Measurements from ENCODE around the gene C11orf52. TPM values are rescaled to one million over a fixed set of nuclear protein-coding genes. Genes with fewer than 3 reads are reported as not detected.
A peak's percentile ranks its signal among the peaks of the same experiment; 100 is the strongest.

The C11orf52 gene
- total and polyA plus RNA-seq, 4 donors, result 4.2 to 10.9 (median 7.4) TPM

DNA sequence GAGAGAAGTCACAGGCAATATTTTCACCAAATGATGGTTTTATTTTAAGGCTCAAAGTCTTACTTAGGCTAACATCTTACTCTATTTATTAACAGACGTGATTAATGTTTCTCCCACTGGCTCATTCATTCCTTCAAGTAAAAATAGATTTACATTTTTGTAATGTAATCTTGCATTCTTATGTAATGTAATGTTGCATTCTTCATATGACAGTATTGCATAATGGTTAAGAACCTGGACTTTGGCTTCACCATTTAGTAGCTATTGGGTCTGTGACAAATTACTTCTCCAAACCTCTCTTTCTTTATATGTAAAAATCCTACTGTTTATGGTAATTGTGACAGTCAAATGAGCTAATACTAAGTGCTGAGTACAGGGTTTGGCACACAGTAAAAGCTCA lies 15.2 kb downstream of the C11orf52 start:
- no peaks in the 10 kb centered on the region for H3K9me3 ChIP-seq (ENCODE audit: control insufficient read depth in 4 of 4, low read length in 3 of 4)
- DNase-seq (ENCODE audit: low spot score), result no peak
- H3K27me3 ChIP-seq (ENCODE audit: control insufficient read depth in 4 of 4, insufficient read depth in 4 of 4, low read length in 3 of 4), result no peaks in the 10 kb centered on the region
- H3K36me3 ChIP-seq (ENCODE audit: control insufficient read depth in 4 of 4, insufficient read depth in 3 of 4, low read depth in 1 of 4, low read length in 3 of 4), result no peaks in the 10 kb centered on the region
- no peak overlapping the region for H3K4me3 ChIP-seq (ENCODE audit: low read depth in 1 of 3, low read length in 3 of 3)
- H3K4me1 ChIP-seq (ENCODE audit: control insufficient read depth in 4 of 4, insufficient read depth in 4 of 4, low read length in 3 of 4), result peaks cover 9 to 48% (median 36%) of the 10 kb centered on the region in 4 donors
- TF ChIP-seq RXRA (IDR thresholded peaks at IDR 0.05) (peak; percentile 6 to 27), EGR1 (IDR thresholded peaks at IDR 0.05; ENCODE audit: low read depth in 2 of 2) (no peak), YY1 (IDR thresholded peaks at IDR 0.05) (peak; percentile 14), HNF4A (conservative IDR thresholded peaks at IDR 0.05) (peak; percentile 80 to 82), FOXA2 (IDR thresholded peaks at IDR 0.05) (no peak), HNF4G (IDR thresholded peaks at IDR 0.05) (peak; percentile 19), SP1 (IDR thresholded peaks at IDR 0.05) (peak; percentile 45)
- peak overlapping the region; percentile 64 to 85 for H3K27ac ChIP-seq (ENCODE audit: low read depth in 1 of 2, low read length in 2 of 2)
- 29% methylated on average over 1 of the region's 1 CpG for WGBS
- peak overlapping the region in 1 of 2 donors; percentile 32 for H3K9ac ChIP-seq (ENCODE audit: low read depth in 1 of 2, low read length in 2 of 2)

DNA sequence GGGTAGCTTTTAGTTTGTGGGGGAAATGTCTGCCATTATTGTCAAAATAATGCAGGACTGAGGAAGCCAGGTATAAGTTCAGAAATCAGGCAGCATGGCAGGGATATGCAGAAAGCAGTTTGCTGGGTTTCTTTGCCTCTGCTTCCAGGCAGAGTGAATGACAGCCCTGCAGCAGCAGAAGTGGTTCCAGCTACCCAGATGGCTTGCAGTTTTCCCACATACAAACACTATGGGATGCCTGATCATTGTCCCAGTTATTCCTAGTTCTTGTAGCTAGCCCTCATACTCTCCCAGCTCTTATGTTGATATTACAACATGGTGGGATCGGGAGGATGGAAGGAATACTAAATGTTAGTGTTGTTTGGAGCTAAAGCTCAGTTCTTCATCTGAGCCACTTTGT lies 15.6 kb downstream of the C11orf52 start:
- TF ChIP-seq NR2F2 (IDR thresholded peaks at IDR 0.05), result no peak
- WGBS, result 91% methylated on average over 1 of the region's 1 CpG
- H3K36me3 ChIP-seq (ENCODE audit: control insufficient read depth in 4 of 4, insufficient read depth in 3 of 4, low read depth in 1 of 4, low read length in 3 of 4), result no peaks in the 10 kb centered on the region
- H3K4me1 ChIP-seq (ENCODE audit: control insufficient read depth in 4 of 4, insufficient read depth in 4 of 4, low read length in 3 of 4), result peaks cover 10 to 52% (median 36%) of the 10 kb centered on the region in 4 donors
- H3K9ac ChIP-seq (ENCODE audit: low read depth in 1 of 2, low read length in 2 of 2), result peak overlapping the region in 1 of 2 donors; percentile 32
- H3K27me3 ChIP-seq (ENCODE audit: control insufficient read depth in 4 of 4, insufficient read depth in 4 of 4, low read length in 3 of 4), result no peaks in the 10 kb centered on the region
- H3K4me3 ChIP-seq (ENCODE audit: low read depth in 1 of 3, low read length in 3 of 3), result no peak overlapping the region
- no peak for DNase-seq (ENCODE audit: low spot score)
- peak overlapping the region; percentile 64 to 85 for H3K27ac ChIP-seq (ENCODE audit: low read depth in 1 of 2, low read length in 2 of 2)
- H3K9me3 ChIP-seq (ENCODE audit: control insufficient read depth in 4 of 4, low read length in 3 of 4), result no peaks in the 10 kb centered on the region

DNA sequence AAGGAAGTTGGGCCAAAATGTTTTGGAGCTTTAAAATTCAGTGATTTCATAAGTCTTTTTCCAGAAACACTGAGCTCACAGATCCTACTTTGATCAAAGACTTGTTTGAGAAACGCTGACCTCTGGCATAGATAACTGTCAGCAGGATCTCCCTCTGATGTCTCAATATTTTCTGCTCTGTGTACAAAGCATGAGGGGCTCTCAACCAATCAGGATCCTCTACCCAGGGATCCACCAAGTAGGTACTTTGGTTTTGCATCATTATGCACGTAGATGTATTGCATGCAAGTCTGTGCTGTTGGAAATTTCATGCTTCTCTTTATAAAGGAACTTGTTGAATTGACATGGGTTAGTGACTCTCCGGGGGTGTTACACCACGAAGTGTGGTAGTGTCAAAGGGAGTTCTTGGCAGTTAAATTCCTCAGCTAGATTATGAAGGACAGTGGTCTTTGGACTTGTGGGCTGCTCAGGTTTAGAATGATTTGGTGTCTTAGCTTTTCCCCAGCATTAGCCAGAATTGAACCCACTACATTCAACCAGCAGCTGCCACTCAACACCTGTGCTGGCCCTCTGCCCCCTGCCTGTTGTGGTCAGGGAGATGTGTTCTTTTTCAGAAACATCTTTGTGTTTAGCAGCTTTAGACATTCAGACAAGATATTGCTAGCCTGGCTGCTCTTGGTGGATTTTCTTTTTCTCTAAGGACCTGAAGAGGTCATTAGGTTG lies 16.8 kb downstream of the C11orf52 start:
- TF ChIP-seq EGR1 (IDR thresholded peaks at IDR 0.05; ENCODE audit: low read depth in 2 of 2) (peak in 1 of 2 donors; percentile 21), FOXA1 (IDR thresholded peaks at IDR 0.05) (peak; percentile 61), NR2F2 (IDR thresholded peaks at IDR 0.05) (no peak), HNF4A (conservative IDR thresholded peaks at IDR 0.05) (peak; percentile 73 to 79), HNF4G (IDR thresholded peaks at IDR 0.05) (no peak), FOXA2 (IDR thresholded peaks at IDR 0.05) (peak; percentile 90), GABPA (IDR thresholded peaks at IDR 0.05 in 1 of 2, conservative IDR thresholded peaks at IDR 0.05 in 1 of 2) (peak in 1 of 2 donors; percentile 54), YY1 (IDR thresholded peaks at IDR 0.05) (peak; percentile 61), TAF1 (conservative IDR thresholded peaks at IDR 0.05) (no peak), RXRA (IDR thresholded peaks at IDR 0.05) (peak; percentile 91 to 95), RAD21 (IDR thresholded peaks at IDR 0.05) (peak; percentile 21 to 39), SP1 (IDR thresholded peaks at IDR 0.05) (peak; percentile 96), JUND (IDR thresholded peaks at IDR 0.05) (peak; percentile 50 to 62)
- TF ChIP-seq, protein P1, sequence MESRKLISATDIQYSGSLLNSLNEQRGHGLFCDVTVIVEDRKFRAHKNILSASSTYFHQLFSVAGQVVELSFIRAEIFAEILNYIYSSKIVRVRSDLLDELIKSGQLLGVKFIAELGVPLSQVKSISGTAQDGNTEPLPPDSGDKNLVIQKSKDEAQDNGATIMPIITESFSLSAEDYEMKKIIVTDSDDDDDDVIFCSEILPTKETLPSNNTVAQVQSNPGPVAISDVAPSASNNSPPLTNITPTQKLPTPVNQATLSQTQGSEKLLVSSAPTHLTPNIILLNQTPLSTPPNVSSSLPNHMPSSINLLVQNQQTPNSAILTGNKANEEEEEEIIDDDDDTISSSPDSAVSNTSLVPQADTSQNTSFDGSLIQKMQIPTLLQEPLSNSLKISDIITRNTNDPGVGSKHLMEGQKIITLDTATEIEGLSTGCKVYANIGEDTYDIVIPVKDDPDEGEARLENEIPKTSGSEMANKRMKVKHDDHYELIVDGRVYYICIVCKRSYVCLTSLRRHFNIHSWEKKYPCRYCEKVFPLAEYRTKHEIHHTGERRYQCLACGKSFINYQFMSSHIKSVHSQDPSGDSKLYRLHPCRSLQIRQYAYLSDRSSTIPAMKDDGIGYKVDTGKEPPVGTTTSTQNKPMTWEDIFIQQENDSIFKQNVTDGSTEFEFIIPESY (IDR thresholded peaks at IDR 0.05), result peak; percentile 65
- TF ChIP-seq, protein P2, sequence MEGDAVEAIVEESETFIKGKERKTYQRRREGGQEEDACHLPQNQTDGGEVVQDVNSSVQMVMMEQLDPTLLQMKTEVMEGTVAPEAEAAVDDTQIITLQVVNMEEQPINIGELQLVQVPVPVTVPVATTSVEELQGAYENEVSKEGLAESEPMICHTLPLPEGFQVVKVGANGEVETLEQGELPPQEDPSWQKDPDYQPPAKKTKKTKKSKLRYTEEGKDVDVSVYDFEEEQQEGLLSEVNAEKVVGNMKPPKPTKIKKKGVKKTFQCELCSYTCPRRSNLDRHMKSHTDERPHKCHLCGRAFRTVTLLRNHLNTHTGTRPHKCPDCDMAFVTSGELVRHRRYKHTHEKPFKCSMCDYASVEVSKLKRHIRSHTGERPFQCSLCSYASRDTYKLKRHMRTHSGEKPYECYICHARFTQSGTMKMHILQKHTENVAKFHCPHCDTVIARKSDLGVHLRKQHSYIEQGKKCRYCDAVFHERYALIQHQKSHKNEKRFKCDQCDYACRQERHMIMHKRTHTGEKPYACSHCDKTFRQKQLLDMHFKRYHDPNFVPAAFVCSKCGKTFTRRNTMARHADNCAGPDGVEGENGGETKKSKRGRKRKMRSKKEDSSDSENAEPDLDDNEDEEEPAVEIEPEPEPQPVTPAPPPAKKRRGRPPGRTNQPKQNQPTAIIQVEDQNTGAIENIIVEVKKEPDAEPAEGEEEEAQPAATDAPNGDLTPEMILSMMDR (IDR thresholded peaks at IDR 0.05; ENCODE audit: low read depth, low read length, missing input control), result no peak
- TF ChIP-seq, protein P3, sequence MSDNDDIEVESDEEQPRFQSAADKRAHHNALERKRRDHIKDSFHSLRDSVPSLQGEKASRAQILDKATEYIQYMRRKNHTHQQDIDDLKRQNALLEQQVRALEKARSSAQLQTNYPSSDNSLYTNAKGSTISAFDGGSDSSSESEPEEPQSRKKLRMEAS (IDR thresholded peaks at IDR 0.05), result peak; percentile 58
- TF ChIP-seq, protein P4, sequence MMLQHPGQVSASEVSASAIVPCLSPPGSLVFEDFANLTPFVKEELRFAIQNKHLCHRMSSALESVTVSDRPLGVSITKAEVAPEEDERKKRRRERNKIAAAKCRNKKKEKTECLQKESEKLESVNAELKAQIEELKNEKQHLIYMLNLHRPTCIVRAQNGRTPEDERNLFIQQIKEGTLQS (IDR thresholded peaks at IDR 0.05), result peak; percentile 80
- TF ChIP-seq, protein P5, sequence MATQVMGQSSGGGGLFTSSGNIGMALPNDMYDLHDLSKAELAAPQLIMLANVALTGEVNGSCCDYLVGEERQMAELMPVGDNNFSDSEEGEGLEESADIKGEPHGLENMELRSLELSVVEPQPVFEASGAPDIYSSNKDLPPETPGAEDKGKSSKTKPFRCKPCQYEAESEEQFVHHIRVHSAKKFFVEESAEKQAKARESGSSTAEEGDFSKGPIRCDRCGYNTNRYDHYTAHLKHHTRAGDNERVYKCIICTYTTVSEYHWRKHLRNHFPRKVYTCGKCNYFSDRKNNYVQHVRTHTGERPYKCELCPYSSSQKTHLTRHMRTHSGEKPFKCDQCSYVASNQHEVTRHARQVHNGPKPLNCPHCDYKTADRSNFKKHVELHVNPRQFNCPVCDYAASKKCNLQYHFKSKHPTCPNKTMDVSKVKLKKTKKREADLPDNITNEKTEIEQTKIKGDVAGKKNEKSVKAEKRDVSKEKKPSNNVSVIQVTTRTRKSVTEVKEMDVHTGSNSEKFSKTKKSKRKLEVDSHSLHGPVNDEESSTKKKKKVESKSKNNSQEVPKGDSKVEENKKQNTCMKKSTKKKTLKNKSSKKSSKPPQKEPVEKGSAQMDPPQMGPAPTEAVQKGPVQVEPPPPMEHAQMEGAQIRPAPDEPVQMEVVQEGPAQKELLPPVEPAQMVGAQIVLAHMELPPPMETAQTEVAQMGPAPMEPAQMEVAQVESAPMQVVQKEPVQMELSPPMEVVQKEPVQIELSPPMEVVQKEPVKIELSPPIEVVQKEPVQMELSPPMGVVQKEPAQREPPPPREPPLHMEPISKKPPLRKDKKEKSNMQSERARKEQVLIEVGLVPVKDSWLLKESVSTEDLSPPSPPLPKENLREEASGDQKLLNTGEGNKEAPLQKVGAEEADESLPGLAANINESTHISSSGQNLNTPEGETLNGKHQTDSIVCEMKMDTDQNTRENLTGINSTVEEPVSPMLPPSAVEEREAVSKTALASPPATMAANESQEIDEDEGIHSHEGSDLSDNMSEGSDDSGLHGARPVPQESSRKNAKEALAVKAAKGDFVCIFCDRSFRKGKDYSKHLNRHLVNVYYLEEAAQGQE (IDR thresholded peaks at IDR 0.05), result peak; percentile 48
- Histone ChIP-seq H3K4me1 (ENCODE audit: control insufficient read depth in 4 of 4, insufficient read depth in 4 of 4, low read length in 3 of 4) (peaks cover 10 to 46% (median 35%) of the 10 kb centered on the region in 4 donors), H3K36me3 (ENCODE audit: control insufficient read depth in 4 of 4, insufficient read depth in 3 of 4, low read depth in 1 of 4, low read length in 3 of 4) (no peaks in the 10 kb centered on the region), H3K4me3 (ENCODE audit: low read depth in 1 of 3, low read length in 3 of 3) (no peak overlapping the region), H3K9me3 (ENCODE audit: control insufficient read depth in 4 of 4, low read length in 3 of 4) (no peaks in the 10 kb centered on the region), H3K9ac (ENCODE audit: low read depth in 1 of 2, low read length in 2 of 2) (no peak overlapping the region), H3K27me3 (ENCODE audit: control insufficient read depth in 4 of 4, insufficient read depth in 4 of 4, low read length in 3 of 4) (no peaks in the 10 kb centered on the region), H3K27ac (ENCODE audit: low read depth in 1 of 2, low read length in 2 of 2) (peak overlapping the region; percentile 74 to 85)
- no peak for DNase-seq (ENCODE audit: low spot score)
- 27% methylated on average over 4 of the region's 4 CpGs for WGBS
